Measurements from ENCODE around the gene RASA3.

Gene RASA3

GRCh38 chr13:113930671-113931637, 201.5 kb downstream of the RASA3 start:
- no peaks in the 10 kb centered on the region for H3K9me3 ChIP-seq
- H3K36me3 ChIP-seq, result no peaks in the 10 kb centered on the region
- no peak overlapping the region for H3K4me3 ChIP-seq (ENCODE audit: low read depth in 1 of 2, low read length in 1 of 2)
- peaks cover 53% of the 10 kb centered on the region for H3K27me3 ChIP-seq
- no peaks in the 10 kb centered on the region for H3K4me1 ChIP-seq (ENCODE audit: control insufficient read depth in 1 of 2, insufficient read depth in 1 of 2, low read depth in 1 of 2, low read length in 1 of 2)
- H3K27ac ChIP-seq, result no peak overlapping the region
- no peak for TF ChIP-seq CTCF (IDR thresholded peaks at IDR 0.05)

- Histone ChIP-seq H3K4me1 (ENCODE audit: control insufficient read depth in 1 of 2, insufficient read depth in 1 of 2, low read depth in 1 of 2, low read length in 1 of 2) (no peaks in the 10 kb centered on the region), H3K4me3 (ENCODE audit: low read depth in 1 of 2, low read length in 1 of 2) (no peak overlapping the region), H3K27ac (no peak overlapping the region), H3K36me3 (no peaks in the 10 kb centered on the region), H3K9me3 (no peaks in the 10 kb centered on the region), H3K27me3 (peaks cover 44% of the 10 kb centered on the region)
- TF ChIP-seq CTCF (IDR thresholded peaks at IDR 0.05), result no peak
Measured at GRCh38 chr13:113929628-113930615, 202.5 kb downstream of the RASA3 start.

DNA sequence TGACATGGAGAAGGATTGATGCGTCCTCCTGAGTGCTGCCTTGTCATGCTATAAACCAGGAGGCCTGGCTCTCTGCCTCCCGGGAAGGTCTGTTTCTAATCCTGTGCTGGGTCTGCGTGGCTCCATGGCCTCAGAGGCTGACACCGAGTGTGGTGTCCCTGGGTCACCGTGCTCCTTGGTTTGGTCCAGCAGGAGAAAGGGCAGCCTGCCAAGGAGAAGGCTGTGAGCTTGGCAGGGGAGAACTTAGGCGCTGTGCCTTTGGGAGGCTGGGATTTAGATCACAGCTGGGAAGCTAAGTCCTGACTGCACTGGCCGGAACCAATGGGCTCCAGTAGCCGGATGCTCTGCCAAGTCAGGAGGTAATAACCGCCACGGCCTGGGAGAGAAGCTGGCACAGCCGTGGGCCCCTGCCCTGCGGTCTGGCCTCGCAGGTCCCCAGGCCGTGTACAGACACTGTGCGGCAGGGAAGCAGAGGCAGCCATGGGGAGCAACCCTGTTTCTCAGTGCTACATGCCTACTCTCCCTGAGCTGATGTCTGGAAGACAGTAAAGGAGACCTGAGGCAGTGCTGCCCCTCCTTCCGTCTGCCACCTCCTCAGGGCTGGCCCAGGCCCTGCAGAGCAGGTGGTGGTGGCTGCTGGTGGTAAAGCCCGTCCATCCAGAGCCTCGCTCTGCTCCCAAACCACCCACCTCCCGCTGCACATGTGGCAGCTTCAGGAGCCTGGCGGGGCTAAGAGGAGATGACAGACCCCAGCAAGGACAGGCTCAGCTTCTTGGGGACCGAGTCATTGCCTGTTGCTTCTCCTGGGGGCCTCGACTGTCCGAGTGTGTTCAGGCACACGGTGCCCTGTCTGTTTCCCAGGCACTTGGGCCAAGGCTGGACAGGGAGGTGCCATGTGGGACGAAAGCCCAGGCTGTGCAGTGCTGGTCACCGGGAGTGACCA, 203.5 kb downstream of the RASA3 start:
- TF ChIP-seq CTCF (IDR thresholded peaks at IDR 0.05), result no peak
- H3K27me3 ChIP-seq, result peaks cover 37% of the 10 kb centered on the region
- H3K4me3 ChIP-seq (ENCODE audit: low read depth in 1 of 2, low read length in 1 of 2), result no peak overlapping the region
- H3K27ac ChIP-seq, result no peak overlapping the region
- no peaks in the 10 kb centered on the region for H3K9me3 ChIP-seq
- H3K36me3 ChIP-seq, result no peaks in the 10 kb centered on the region
- H3K4me1 ChIP-seq (ENCODE audit: control insufficient read depth in 1 of 2, insufficient read depth in 1 of 2, low read depth in 1 of 2, low read length in 1 of 2), result no peaks in the 10 kb centered on the region
